Raji (cell line): ENCODE results near the gene HECW1.

Source experiments
- POLR2A ChIP-seq: IDR thresholded peaks from 2 replicates; pipeline ENCODE4 v1.6.1; 2011; ENCODE audit warnings: low read depth, low read length, control low read depth; ENCODE audit not compliant: insufficient read depth

Gene HECW1

GRCh38 chr7:43502941-43503340 is 390.5 kb downstream of the HECW1 start:
- TF ChIP-seq POLR2A, result no peak

GRCh38 chr7:43505412-43505811 is 393.0 kb downstream of the HECW1 start:
- no peak for TF ChIP-seq POLR2A

GRCh38 chr7:43506460-43506859 is 394.0 kb downstream of the HECW1 start:
- TF ChIP-seq POLR2A, result no peak

GRCh38 chr7:43508461-43508860 is 396.0 kb downstream of the HECW1 start:
- TF ChIP-seq POLR2A, result no peak

DNA sequence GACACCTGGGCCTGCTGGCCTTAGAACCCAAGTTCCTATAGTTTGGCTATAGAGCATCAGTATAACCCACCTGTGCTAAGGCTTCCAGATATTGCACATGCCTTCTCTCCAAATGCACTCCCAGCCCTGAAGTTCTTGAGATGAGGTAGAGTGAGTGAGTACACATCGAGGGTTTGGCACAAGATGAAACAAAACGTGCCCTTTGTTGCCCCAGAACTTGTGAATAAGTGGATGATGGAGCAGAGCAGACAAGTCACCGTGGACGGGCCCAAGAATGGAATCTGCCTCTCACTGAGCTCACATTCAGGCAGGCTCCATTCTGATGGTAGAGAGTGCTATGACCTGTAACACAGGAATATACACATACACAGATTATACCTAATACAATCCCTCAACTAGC is 397.5 kb downstream of the HECW1 start:
- no peak for TF ChIP-seq POLR2A

DNA sequence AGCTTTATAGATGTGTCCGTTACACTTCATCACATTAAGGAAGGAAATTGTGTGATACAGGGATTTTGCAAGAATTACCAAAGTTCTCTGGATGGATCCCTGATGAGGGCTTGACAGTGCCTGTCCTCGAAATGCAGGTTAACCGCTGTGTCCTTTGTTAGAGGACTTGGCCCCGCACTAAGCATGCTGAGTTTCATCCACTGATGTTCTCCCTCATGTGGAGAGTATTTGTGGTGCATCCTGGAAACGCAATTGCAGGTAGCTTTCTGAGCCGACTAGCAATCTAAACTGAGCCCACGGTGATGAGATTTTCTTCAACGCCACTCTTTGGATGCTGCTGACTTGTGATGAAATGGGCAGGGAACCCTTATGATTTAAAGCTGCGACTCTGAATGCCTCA is 398.6 kb downstream of the HECW1 start:
- TF ChIP-seq POLR2A, result no peak

DNA sequence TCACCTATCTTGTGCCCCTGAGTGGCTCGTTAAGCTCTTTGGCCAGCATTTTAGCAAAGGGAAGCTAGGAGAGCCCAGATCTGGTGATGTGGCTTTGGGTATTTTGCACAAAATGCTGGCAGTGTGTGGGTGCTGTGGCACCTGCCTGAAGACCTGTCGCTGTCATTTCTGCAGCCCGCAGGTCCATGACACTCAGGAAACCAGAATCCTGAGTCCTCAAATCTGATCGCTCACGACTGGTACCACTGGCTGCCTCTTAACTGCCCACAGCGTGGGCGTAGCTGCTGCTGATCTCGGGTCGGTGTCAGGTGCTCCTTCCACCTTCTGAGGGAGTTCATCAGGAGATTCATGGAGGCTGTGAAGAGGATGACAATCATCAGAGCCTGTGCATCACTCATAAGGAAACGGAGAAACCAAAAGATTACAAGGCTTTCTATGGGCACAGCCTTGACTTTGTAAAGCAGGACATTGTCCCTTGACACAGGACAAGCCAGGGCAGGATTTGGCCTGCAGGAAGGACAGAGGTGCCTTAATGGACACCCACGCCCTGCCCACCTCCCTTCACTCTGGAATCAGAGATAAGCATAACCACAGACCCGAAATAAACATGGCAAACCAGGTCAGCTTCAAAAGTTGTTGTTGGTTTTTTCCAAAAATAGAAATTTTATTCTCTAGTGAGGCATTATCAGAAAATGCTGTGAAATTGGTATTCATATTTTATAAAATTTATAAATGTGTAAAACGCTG is 399.5 kb downstream of the HECW1 start:
- TF ChIP-seq POLR2A, result no peak

DNA sequence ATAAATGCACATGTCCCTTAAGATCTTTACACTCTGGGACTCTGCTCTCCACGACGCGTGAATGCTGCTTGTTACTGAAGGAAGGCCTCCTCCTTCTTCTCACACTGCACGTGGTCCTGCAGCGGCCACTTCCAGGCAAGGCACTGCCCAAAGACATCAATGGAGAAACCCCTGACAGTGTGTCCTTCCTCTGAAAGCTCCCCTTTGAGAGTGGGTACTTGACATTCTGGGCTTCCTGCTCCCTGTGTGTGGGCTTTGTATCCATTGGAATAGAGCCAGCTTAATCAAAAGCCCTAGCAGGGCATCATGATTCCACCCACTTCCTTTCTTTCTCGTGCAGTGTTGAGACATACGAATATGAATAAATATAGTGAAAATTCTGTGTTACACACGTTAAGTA is 400.8 kb downstream of the HECW1 start:
- TF ChIP-seq POLR2A, result no peak

DNA sequence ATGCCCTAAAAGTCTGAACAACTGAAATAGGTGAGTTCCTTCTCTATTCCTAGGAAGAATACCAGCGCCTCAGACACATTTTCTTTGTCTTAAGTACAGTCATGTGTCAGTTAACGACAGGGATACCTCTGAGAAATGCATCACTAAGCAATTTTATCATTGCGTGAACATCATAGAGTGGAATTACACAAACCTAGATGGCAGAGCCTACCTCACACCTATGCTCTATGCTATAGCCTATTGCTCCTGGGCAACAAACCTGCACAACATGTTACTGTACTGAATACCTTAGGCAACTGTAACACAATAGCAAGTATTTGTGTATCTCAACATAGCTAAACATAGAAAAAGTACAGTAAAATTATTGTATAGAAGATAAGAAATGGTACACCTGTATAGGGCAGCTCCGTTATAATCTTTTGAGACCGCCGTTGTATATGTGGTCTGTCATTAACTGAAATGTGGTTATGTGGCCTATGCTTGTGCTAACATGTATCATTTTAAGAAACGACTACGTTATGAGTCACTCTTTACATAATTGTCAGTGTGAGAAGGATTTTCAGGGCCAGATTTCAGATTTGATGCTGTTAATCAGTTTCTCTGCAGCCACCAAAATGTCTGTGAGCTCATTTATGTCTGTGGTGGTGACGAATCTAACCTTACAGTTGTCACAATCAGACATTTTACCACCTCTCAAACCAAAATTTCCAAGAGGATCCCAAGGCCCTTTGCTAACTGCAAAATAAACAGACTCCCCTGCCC is 404.3 kb downstream of the HECW1 start:
- no peak for TF ChIP-seq POLR2A

- no peak for TF ChIP-seq POLR2A
Measured at GRCh38 chr7:43517464-43517863, 405.0 kb downstream of the HECW1 start.

DNA sequence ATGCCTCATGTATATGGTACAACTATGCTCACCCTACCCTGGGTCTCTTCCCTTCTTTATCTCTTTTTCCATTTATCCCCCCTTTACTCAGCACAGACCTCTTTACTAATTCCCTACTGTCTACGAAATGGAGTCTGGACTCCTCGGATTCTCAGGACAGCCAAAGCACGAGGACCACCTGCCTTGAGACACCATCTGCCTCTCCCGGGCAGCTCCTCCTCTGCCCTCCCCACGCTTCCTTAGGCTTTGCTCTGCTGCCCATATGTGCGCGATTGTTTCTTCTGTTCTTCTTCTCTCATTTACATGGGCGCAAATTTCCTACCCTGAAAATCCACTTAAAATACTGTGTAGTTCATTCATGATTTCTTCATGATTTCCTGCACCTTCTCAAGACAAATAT is 407.8 kb downstream of the HECW1 start:
- no peak for TF ChIP-seq POLR2A

GRCh38 chr7:43522406-43523156 is 410.1 kb downstream of the HECW1 start:
- no peak for TF ChIP-seq POLR2A

DNA sequence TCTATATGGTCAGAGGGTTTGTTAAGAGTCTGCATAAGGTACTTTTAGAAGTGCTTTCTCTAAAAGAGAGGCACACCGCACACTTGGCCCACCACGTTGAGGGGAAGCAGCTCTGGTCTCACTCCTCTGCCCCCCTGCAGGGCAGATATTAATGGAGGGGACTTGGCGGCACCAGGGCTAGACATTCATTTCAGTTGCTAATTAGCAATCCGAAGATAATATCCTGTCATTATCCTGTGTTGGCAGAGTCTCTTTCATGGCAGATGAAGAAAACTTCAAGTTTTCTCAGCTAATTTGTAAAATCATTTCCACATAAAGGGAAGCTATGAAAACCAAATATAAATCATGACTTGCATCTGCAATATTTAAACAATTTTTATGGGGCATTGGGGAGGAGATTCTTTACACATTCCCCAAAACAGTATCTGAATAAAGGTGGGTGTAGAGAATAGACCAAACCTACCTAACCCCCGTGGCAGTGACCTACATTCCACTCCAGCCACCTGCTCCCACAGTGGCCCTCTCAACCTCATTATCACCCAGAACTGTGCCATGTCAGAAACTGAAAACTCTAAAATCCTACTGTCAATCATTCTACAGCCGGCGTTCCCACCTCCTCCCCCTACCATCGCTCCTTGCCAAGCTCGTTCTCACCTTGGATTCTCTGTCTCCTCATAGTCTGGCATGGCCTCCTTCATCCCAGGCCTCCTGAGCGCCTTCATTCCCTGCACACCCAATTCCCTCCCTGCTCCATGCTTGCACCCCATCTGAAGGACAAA is 416.3 kb downstream of the HECW1 start:
- TF ChIP-seq POLR2A, result no peak

DNA sequence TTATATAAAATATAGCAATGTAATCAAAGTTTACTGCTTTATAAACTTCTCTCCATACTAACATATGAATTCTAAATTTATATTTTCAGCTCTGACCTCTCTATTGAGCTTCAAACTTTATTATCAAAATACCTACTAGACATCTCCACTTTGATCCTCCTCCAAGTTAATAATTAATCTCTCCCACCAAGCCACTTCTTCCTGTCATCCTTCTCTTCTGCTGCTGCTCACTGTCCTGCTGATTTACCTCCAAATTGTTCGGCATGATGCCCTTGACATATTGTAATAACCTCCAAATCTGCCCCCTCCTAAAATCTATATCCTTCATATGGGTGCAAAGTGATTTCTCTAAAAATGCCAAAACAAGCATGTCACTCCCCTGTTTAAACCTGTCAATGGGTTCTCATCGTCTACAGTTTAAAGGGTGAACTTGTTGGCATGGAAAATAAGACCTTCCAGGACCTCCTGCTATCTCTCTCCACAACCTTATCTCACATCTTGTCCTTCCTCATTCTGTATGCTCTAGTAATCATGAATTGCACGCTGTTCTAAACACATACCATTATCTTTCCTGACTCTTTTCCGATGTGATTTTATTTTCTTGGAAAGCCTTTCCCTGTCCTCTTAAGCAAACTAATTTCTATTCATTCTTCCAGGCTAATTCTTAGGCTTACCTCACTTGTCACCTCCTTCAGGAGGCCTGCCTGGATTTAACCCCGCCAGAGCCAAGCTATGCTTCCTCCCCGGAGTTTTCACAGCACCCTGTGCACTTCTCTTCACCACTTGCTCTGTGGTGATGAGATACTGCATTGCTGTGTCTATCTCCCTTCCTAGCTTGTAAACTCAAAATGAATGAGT is 418.3 kb downstream of the HECW1 start:
- TF ChIP-seq POLR2A, result no peak

DNA sequence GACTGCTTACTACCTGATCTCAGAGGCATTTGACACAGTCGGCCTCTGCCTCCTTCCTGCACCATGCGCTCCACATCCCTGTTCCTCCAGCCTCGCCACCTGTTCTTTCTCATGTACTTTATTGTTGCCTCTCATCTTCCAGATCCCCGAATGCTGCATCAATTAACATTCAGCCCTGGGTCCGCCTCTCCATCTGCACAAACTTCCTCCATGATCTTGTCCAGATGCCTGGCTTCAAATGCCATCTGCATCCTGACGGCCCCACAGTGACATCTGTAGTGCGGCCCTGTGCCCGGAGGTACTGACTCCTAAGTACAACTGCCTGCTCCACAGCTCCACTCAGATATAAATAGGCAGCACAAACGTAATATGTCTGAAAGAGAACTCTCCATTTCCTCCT is 419.3 kb downstream of the HECW1 start:
- no peak for TF ChIP-seq POLR2A
